Adipocyte (in vitro differentiated cells): ENCODE data around the gene FITM2.
"Not testable (repeated sequence)": the region's sequence is repeated elsewhere in the genome, so short reads cannot be mapped to it uniquely, and the experiment has no call there.

Experiments
- DNase-seq: peaks from one replicate; pipeline ENCODE4 v3.0.0-alpha.2; 2015; ENCODE audit warnings: low read depth
- H3K27me3 ChIP-seq: replicated peaks from 2 replicates; pipeline ENCODE4 v1.7.0; 2013; ENCODE audit warnings: mild to moderate bottlenecking, low read length, moderate library complexity; ENCODE audit not compliant: control insufficient read depth, insufficient read depth
- H3K36me3 ChIP-seq: 2 replicates; pipeline ENCODE4 v1.7.0; 2013; ENCODE audit warnings: low read length, mild to moderate bottlenecking, moderate library complexity; ENCODE audit not compliant: control insufficient read depth, insufficient read depth, severe bottlenecking
- H3K4me1 ChIP-seq: 2 replicates; pipeline ENCODE4 v1.7.0; 2013; ENCODE audit warnings: mild to moderate bottlenecking, low read length, moderate library complexity; ENCODE audit not compliant: control insufficient read depth, insufficient read depth
- H3K4me3 ChIP-seq: 2 replicates; pipeline ENCODE4 v1.7.0; 2013; ENCODE audit warnings: mild to moderate bottlenecking, low read length, moderate library complexity
- H3K9ac ChIP-seq: 2 replicates; pipeline ENCODE4 v1.7.0; 2013; ENCODE audit warnings: mild to moderate bottlenecking, low read length, moderate library complexity
- H3K9me3 ChIP-seq: 2 replicates; pipeline ENCODE4 v1.7.0; 2013; ENCODE audit warnings: mild to moderate bottlenecking, low read length, moderate library complexity; ENCODE audit not compliant: control insufficient read depth

The FITM2 gene

DNA sequence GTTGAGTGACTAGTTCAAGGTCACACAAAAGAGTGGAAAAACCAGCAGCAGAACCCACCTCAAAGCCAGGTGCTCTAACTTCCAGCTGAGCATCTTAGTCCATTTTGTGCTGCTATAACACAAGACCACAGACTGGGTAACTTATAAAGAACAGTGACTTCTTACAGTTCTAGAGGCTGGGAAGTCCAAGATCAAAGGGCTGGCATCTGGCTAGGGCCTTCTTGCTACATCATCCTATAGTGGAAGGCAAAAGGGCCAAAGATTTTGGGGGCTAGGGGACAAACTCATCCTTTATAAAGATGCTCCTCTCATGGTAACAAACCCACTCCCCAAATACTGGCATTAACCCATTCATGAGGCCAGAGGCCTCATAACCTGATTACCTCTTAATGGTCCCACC is 9.7 kb downstream of the FITM2 start:
- Histone ChIP-seq H3K4me1 (peaks cover 13% of the 10 kb centered on the region), H3K9ac (no peak overlapping the region), H3K4me3 (no peak overlapping the region), H3K9me3 (no peaks in the 10 kb centered on the region), H3K36me3 (peaks cover 6% of the 10 kb centered on the region), H3K27me3 (no peaks in the 10 kb centered on the region)
- no peak for DNase-seq

DNA sequence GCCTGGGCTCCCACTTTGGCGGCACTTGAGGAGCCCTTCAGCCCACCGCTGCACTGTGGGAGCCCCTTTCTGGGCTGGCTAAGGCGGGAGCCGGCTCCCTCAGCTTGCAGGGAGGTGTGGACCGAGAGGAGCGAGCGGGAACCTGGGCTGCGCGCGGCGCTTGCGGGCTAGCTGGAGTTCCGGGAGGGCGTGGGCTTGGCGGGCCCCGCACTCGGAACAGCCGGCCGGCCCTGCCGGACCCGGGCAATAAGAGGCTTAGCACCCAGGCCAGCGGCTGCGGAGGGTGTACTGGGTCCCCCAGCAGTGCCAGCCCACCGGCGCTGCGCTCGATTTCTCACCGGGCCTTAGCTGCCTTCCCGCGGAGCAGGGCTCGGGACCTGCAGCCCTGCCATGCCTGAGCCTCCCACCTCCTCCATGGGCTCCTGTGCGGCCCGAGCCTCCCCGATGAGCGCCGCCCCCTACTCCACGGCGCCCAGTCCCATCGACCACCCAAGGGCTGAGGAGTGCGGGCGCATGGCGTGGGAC is 11.9 kb downstream of the FITM2 start:
- not testable (repeated sequence) for H3K4me1 ChIP-seq, DNase-seq, H3K27me3 ChIP-seq, H3K4me3 ChIP-seq, H3K36me3 ChIP-seq, H3K9ac ChIP-seq, H3K9me3 ChIP-seq

DNA sequence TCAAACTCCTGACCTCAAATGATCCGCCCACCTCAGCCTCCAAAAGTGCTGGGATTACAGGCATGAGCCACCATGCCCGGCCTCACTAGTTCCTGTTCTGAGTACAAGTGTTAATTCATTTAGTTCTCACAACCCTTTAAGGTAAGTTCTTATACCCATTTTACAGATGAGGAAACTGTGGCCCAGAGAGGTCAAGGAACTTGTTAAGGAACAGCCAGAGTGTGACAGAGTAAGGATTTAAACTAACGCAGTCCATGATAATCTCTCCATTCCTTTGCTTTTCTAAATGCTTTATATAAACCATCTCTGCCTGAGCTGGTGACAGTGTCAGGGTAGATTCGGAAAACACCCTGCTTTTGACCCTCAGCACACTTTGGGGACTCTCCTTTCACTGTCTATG is 13.3 kb downstream of the FITM2 start:
- no peak for DNase-seq
- peaks cover 6% of the 10 kb centered on the region for H3K4me1 ChIP-seq
- no peak overlapping the region for H3K4me3 ChIP-seq
- H3K9ac ChIP-seq = no peak overlapping the region
- H3K9me3 ChIP-seq = no peaks in the 10 kb centered on the region
- H3K36me3 ChIP-seq = no peaks in the 10 kb centered on the region
- no peaks in the 10 kb centered on the region for H3K27me3 ChIP-seq

DNA sequence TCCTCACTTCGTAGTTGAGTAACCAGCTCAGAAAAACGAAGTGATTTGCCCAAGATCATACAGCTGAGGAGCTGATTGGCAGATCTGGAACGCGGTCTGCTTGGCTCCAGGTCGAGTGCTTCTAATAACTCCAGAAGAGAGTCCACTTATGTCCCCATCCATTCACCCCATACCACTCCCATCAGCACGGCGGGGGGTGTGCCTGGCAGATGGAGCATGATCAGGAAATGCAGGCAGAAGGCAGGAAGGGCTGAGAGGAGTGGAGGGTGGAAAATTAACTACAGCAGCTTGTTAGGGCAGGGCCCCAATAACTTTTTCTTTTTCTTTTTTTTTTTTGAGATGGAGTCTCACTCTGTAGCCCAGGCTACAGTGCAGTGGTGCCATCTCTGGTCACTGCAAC is 15.0 kb downstream of the FITM2 start:
- Histone ChIP-seq H3K9me3 (no peaks in the 10 kb centered on the region), H3K36me3 (no peaks in the 10 kb centered on the region), H3K4me3 (no peak overlapping the region), H3K27me3 (no peaks in the 10 kb centered on the region), H3K9ac (no peak overlapping the region), H3K4me1 (no peaks in the 10 kb centered on the region)
- DNase-seq = no peak

DNA sequence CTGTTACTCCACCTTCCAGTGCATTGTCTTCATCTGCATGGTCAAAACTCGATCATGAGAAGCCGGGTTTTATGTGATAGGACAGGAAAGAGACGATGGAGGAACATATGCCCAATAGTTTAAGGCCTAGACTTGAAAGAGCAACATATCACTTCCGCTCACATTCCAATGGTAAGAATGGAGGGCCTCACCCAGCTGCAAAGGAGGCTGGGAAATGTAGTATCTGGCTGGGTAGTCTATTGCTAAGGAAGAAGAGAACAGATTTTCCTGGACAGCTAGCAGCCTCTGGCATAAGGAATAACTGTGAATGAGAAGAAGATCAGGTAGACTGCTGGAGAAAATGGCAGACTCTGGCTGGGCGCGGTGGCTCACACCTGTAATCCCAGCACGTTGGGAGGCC is 19.2 kb downstream of the FITM2 start:
- no peaks in the 10 kb centered on the region for H3K27me3 ChIP-seq
- no peak for DNase-seq
- H3K9ac ChIP-seq = no peak overlapping the region
- no peaks in the 10 kb centered on the region for H3K36me3 ChIP-seq
- H3K4me1 ChIP-seq = peaks cover 9% of the 10 kb centered on the region
- no peak overlapping the region for H3K4me3 ChIP-seq
- no peaks in the 10 kb centered on the region for H3K9me3 ChIP-seq

DNA sequence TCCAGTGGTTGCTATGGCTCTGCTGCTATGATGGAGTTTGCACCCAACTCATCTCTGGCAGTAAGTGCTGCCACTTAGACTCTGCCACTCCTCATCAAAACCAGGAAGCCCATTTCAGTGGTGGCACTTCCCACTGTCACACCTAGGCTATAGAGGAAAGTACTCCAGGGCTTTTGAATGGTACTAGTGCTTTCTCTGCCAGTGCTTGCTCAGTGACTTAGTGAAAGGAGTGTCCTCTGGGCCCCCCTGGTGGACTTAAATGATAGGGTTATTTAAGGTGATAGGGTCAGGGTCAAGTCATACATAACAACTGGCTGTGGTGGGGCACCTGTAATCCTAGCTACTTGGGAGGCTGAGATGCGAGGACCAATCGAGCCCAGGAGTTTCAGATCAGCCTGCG is 22.8 kb downstream of the FITM2 start:
- no peaks in the 10 kb centered on the region for H3K27me3 ChIP-seq
- no peak for DNase-seq
- H3K36me3 ChIP-seq = no peaks in the 10 kb centered on the region
- H3K9me3 ChIP-seq = no peaks in the 10 kb centered on the region
- no peak overlapping the region for H3K4me3 ChIP-seq
- H3K9ac ChIP-seq = no peak overlapping the region
- H3K4me1 ChIP-seq = peaks cover 9% of the 10 kb centered on the region

DNA sequence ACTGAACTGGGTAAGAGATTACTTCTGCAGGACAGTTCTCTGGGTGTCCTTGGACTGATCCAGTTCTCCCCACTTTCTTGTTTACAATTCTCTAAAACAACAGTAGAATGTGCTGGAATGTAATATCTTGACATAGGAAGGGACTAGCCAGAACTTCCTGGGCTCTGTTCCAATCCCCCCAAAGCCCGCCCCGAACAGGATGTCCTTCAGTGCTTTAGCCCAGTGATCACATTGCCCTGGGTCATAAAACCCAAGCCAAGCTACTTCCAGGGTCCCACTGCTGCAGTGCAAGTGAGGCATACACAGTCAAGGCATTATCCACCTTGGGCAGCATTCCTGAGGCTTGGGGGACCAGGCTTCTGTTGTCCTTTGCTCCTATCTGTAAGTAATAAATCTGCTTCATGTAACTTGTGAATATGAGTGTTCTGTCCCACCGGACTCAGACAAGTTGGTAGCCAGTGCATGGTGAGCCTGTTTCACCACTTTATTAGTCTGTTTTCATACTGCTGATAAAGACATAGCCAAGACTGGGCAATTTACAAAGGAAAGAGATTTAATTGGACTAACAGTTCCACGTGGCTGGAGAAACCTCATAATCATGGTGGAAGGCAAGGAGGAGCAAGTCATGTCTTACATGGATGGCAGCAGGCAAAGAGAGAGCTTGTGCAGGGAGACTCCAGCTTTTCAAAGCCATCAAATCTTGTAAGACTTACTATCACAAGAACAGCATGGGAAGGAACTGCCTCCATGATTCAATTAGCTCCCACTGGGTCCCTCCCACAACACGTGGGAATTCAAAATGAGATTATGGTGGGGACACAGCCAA is 23.5 kb downstream of the FITM2 start:
- DNase-seq = no peak
- peaks cover 9% of the 10 kb centered on the region for H3K4me1 ChIP-seq
- H3K4me3 ChIP-seq = no peak overlapping the region

DNA sequence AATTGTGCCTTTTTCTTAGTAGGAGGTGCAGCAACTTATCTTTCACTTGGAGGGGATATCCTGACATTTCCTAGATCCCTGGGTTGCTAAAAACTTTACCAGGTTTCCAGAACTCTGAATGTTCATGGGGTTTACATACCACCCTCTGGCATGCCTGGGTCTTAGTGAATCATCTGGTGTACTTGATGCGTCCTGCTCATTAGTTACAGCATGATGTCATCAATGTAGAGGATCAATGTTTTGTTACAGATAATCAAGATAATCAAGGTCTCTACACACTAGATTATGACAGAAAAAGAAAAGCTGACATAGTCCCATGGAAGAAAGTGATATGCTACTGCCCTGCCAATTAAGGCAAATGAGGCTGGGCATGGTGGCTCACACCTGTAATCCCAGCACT is 27.0 kb downstream of the FITM2 start:
- Histone ChIP-seq H3K27me3 (no peaks in the 10 kb centered on the region), H3K36me3 (no peaks in the 10 kb centered on the region), H3K4me3 (no peak overlapping the region), H3K9ac (no peak overlapping the region), H3K4me1 (peaks cover 9% of the 10 kb centered on the region), H3K9me3 (no peaks in the 10 kb centered on the region)
- DNase-seq = no peak

More for the DNA sequence above, 23.5 kb downstream of the FITM2 start:
- H3K36me3 ChIP-seq = no peaks in the 10 kb centered on the region
- no peaks in the 10 kb centered on the region for H3K27me3 ChIP-seq
- no peaks in the 10 kb centered on the region for H3K9me3 ChIP-seq
- no peak overlapping the region for H3K9ac ChIP-seq

DNA sequence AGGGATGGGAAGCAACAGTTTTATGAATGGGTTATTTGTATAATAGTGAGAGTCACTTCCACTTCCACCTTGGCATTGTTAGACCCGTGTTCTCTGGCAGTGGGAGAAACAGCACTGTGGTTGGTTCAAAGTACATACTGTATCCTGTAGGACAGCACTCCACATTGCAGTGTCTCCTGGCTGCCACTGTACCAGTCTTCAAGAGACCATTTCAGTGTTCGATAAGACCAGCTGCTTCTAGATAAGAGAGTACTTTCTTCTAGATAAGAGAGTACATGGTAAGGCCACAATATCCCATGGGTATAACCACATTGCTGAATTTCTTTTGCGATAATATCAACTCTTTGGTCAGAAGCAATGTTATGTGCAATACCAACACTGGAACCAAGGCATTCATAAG is 28.8 kb downstream of the FITM2 start:
- Histone ChIP-seq H3K9ac (no peak overlapping the region), H3K4me3 (no peak overlapping the region), H3K27me3 (no peaks in the 10 kb centered on the region), H3K9me3 (no peaks in the 10 kb centered on the region), H3K4me1 (peaks cover 4% of the 10 kb centered on the region), H3K36me3 (no peaks in the 10 kb centered on the region)
- no peak for DNase-seq

DNA sequence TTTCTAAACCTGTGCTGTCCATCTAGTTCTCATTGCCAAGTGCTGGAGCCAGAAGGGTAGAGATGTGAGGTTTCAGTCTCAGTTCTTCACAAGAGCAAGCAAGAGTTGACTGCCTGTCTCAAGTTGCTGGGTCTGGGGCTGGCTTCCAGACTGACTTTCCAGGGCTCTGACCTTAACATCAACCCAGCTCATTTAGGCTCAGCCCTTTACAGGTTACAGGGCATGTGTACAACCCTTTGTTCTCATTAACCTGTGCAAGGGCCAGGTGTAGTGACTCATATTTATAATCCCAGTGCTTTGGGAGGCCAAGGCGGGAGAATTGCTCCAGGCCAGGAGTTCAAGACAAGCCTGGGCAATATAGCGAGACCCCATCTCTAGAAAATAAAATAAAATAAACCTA is 30.6 kb downstream of the FITM2 start:
- Histone ChIP-seq H3K36me3 (no peaks in the 10 kb centered on the region), H3K9me3 (no peaks in the 10 kb centered on the region), H3K4me3 (no peak overlapping the region), H3K4me1 (no peaks in the 10 kb centered on the region), H3K9ac (no peak overlapping the region), H3K27me3 (no peaks in the 10 kb centered on the region)
- no peak for DNase-seq

DNA sequence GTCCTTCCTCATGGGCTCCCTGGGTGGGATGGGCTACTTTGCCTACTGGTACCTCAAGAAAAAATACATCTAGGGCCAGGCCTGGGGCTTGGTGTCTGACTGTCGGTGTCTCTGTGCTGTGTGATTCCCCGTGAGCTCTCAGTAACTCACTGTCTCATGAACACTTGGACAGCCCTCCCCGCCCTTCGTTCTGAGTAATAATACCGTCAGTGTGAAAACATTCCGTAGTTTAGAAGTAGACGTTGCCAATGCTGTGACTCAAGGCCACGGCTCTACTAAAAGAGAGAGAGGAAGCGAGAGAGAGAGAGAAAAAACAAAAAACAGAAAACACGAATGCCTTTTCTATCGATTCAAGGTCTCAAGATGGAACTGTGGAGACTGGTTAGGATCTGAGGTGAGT is 31.8 kb downstream of the FITM2 start:
- H3K36me3 ChIP-seq = no peaks in the 10 kb centered on the region
- peak; percentile 41 for DNase-seq
- no peaks in the 10 kb centered on the region for H3K4me1 ChIP-seq
- H3K9ac ChIP-seq = no peak overlapping the region
- no peaks in the 10 kb centered on the region for H3K27me3 ChIP-seq
- H3K9me3 ChIP-seq = no peaks in the 10 kb centered on the region
- H3K4me3 ChIP-seq = no peak overlapping the region
